ENCODE measurements around the gene SLC4A7.

- TF ChIP-seq POLR2A (IDR thresholded peaks at IDR 0.05; ENCODE audit: low read depth, low read length) (no peak), TAF1 (IDR thresholded peaks at IDR 0.05; ENCODE audit: low read depth, low read length) (no peak), SPI1 (IDR thresholded peaks at IDR 0.05; ENCODE audit: low read depth, low read length) (no peak), POLR2AphosphoS5 (IDR thresholded peaks at IDR 0.05; ENCODE audit: low read depth, low read length) (no peak), POU2F2 (IDR thresholded peaks at IDR 0.05; ENCODE audit: low read depth, low read length) (no peak), PAX5 (IDR thresholded peaks at IDR 0.05; ENCODE audit: insufficient read depth, low read length, severe bottlenecking) (no peak)
Measured at GRCh38 chr3:27344192-27344591, 140.0 kb downstream of the SLC4A7 start.
